K562 (cell line): Measurements from ENCODE around the gene ATP1A3. TPM values are rescaled to one million over a fixed set of nuclear protein-coding genes. Genes with fewer than 3 reads are reported as not detected.

Source experiments
- ATAC-seq: fragments of 200-7000 bp; cut with Tn5 transposase; 3 replicates; pipeline ENCODE4 v1.9.1; 2020; ENCODE audit warnings: moderate library complexity
- BruUV-seq: library from RNA; stranded (reverse); fragments of 400-500 nt; replicated peaks from 2 replicates; lab custom pipeline; 2021; lab: Mats Ljungman, UMichigan
- CTCF ChIA-PET: fragments of 300-600 bp; formaldehyde crosslinking; extraction: SDS; loops from one replicate; lab custom pipeline; 2021; ENCODE audit warnings: low intra/inter-chr PET ratio; lab: Yijun Ruan, JAX
- POLR2A ChIA-PET: fragments of 300-600, 350-650 bp; sonication (Branson Sonifier 250); formaldehyde crosslinking; extraction: SDS; loops from one replicate; lab custom pipeline; 2021; ENCODE audit warnings: antibody characterized with exemption, inconsistent platforms; lab: Yijun Ruan, JAX
- DNase-seq, 4 experiments: peaks; one replicate each; pipeline versions ENCODE4 v3.0.0 to v3.0.0-alpha.2; 2011 to 2018; ENCODE audit warnings: low spot score in 3 of 4, mixed read lengths in 3 of 4; ENCODE audit errors: extremely low read depth in 1 of 4
- FAIRE-seq: peaks from 2 replicates; lab custom pipeline; 2011; peaks lifted over from hg19 to GRCh38; lab: Jason Lieb, UNC
- H2AFZ ChIP-seq: 2 replicates; pipeline ENCODE4 v1.6.0; 2011; ENCODE audit warnings: low read depth, low read length, control low read depth, inconsistent platforms
- H3K27ac ChIP-seq: fragments of 200-600 bp; 3 replicates; pipeline ENCODE4 v1.8.0; 2011; ENCODE audit warnings: low read depth, mild to moderate bottlenecking, control low read depth, inconsistent platforms, low read length, moderate library complexity, mixed read lengths; ENCODE audit errors: extremely low read depth
- H3K27me3 ChIP-seq, 2 experiments: fragments of 300-600 bp in 1 of 2; 2 replicates in 1 of 2; 3 replicates in 1 of 2; pipeline versions ENCODE4 v1.6.0 to v1.8.0; 2011; ENCODE audit warnings: inconsistent platforms in 2 of 2, low read length in 2 of 2, mild to moderate bottlenecking in 1 of 2, mixed read lengths in 1 of 2, moderate library complexity in 1 of 2; ENCODE audit not compliant: control insufficient read depth in 2 of 2, insufficient read depth in 2 of 2
- H3K36me3 ChIP-seq: fragments of 300-600 bp; 3 replicates; pipeline ENCODE4 v1.8.0; 2011; ENCODE audit warnings: mild to moderate bottlenecking, low read length, inconsistent platforms; ENCODE audit not compliant: control insufficient read depth, insufficient read depth
- H3K4me1 ChIP-seq, 2 experiments: fragments of 200-600 bp in 1 of 2; replicated peaks in 1 of 2; 2 replicates in 1 of 2; 3 replicates in 1 of 2; pipeline versions ENCODE4 v1.5.1 to v1.8.0; 2011; ENCODE audit warnings: inconsistent platforms in 2 of 2, low read length in 2 of 2, mild to moderate bottlenecking in 1 of 2, mixed read lengths in 1 of 2, moderate library complexity in 1 of 2; ENCODE audit not compliant: control insufficient read depth in 2 of 2, insufficient read depth in 2 of 2
- H3K4me2 ChIP-seq: 2 replicates; pipeline ENCODE4 v1.6.1; 2011; ENCODE audit warnings: low read length, control low read depth, inconsistent platforms, mixed read lengths; ENCODE audit not compliant: insufficient read depth
- H3K4me3 ChIP-seq: fragments of 200-600 bp; sonication (generic), shearing (Covaris generic); 2 replicates; pipeline ENCODE4 v1.5.1; 2016; ENCODE audit warnings: control low read depth, inconsistent platforms
- H3K79me2 ChIP-seq: fragments of 200-600 bp; 3 replicates; pipeline ENCODE4 v1.8.0; 2011; ENCODE audit warnings: low read length, inconsistent platforms; ENCODE audit not compliant: control insufficient read depth, insufficient read depth
- H3K9ac ChIP-seq, 2 experiments: 2 replicates each; pipeline versions ENCODE4 v1.6.0 to v1.6.1; 2011; ENCODE audit warnings: low read depth in 2 of 2, low read length in 2 of 2, control low read depth in 1 of 2, inconsistent platforms in 1 of 2, mild to moderate bottlenecking in 1 of 2, mixed read lengths in 1 of 2; ENCODE audit not compliant: insufficient read depth in 1 of 2
- H3K9me1 ChIP-seq: one replicate; pipeline ENCODE4 v1.6.0; 2011; ENCODE audit warnings: inconsistent platforms, mild to moderate bottlenecking, low read length, moderate library complexity; ENCODE audit not compliant: control insufficient read depth, insufficient read depth
- H3K9me3 ChIP-seq: replicated peaks from 2 replicates; pipeline ENCODE4 v1.5.1; 2011; ENCODE audit warnings: low read depth, low read length, inconsistent platforms; ENCODE audit not compliant: control insufficient read depth, insufficient read depth
- H4K20me1 ChIP-seq: replicated peaks from 2 replicates; pipeline ENCODE4 v1.6.1; 2011; ENCODE audit warnings: low read length, inconsistent platforms, mixed read lengths; ENCODE audit not compliant: control insufficient read depth, insufficient read depth
- ATF2 ChIP-seq: sonication (generic); formaldehyde crosslinking; IDR thresholded peaks from 2 replicates; pipeline ENCODE4 v1.8.1; 2022; ENCODE audit warnings: missing genetic modification reagents
- BACH1 ChIP-seq: fragments of 200-800 bp; sonication (Bioruptor generic); IDR thresholded peaks from 2 replicates; pipeline ENCODE4 v1.6.1; 2016; ENCODE audit warnings: missing genetic modification characterization, missing compliant biosample characterization
- GABPA ChIP-seq: fragments of 200-800 bp; sonication (Bioruptor generic); conservative IDR thresholded peaks from 2 replicates; pipeline ENCODE4 v1.6.1; 2016; ENCODE audit warnings: low read depth, missing genetic modification characterization, missing compliant biosample characterization
- HNRNPK ChIP-seq: fragments of 200-400 bp; formaldehyde crosslinking; IDR thresholded peaks from one replicate; pipeline ENCODE4 v1.6.1; 2018; ENCODE audit warnings: mild to moderate bottlenecking, low read depth, low read length; ENCODE audit not compliant: poor library complexity, severe bottlenecking
- KLF1 ChIP-seq: fragments of 450-650 bp; IDR thresholded peaks from 2 replicates; pipeline ENCODE4 v1.6.1; 2016; ENCODE audit warnings: missing genetic modification characterization, missing compliant biosample characterization
- KLF10 ChIP-seq: fragments of 250-450 bp; sonication (Bioruptor Pico); IDR thresholded peaks from 2 replicates; pipeline ENCODE4 v1.6.1; 2021; ENCODE audit warnings: matching md5 sums
- NRF1 ChIP-seq, 2 experiments: fragments of 450-650 bp; IDR thresholded peaks in 1 of 2; conservative IDR thresholded peaks in 1 of 2; 2 replicates each; pipeline ENCODE4 v1.6.1; 2014; ENCODE audit warnings: mild to moderate bottlenecking in 2 of 2
- POLR3A ChIP-seq: IDR thresholded peaks from 2 replicates; pipeline ENCODE4 v1.6.1; 2011; ENCODE audit warnings: borderline replicate concordance, mild to moderate bottlenecking, moderate library complexity; ENCODE audit not compliant: insufficient read length, insufficient read depth; ENCODE audit errors: extremely low read depth
- SREBF1 ChIP-seq: fragments of 150-350 bp; IDR thresholded peaks from 2 replicates; pipeline ENCODE4 v1.6.1; 2014; ENCODE audit warnings: antibody characterized with exemption, low read depth, low read length, borderline replicate concordance
- ZNF318 ChIP-seq, 2 experiments: fragments of 450-650 bp; IDR thresholded peaks; 2 replicates each; pipeline ENCODE4 v1.6.1; 2016; ENCODE audit warnings: mild to moderate bottlenecking in 2 of 2, borderline replicate concordance in 1 of 2, low read depth in 1 of 2, moderate library complexity in 1 of 2
- WGBS: fragments of 100-300 bp; shearing (Covaris generic); methylation state at CpG from one replicate; pipeline ENCODE4 v1.1.6; 2016; ENCODE audit warnings: low coverage, mixed read lengths; ENCODE audit not compliant: insufficient coverage; ENCODE audit errors: missing lambda C conversion rate; 5-methylcytosine and 5-hydroxymethylcytosine counted together
- in situ Hi-C: fragments of 300-500 bp; cut with MboI; formaldehyde crosslinking; loops from 4 replicates; pipeline ENCODE4 v1.15.0; 2018; ENCODE audit warnings: inconsistent platforms, mixed read lengths
- intact Hi-C: fragments of 100-400 bp; cut with micrococcal nuclease; formaldehyde crosslinking; loops from 2 replicates; pipeline ENCODE4 v1.14.2; 2022
- polyA plus RNA-seq, 8 experiments: library from polyadenylated mRNA; depleted of rRNA in 4 of 8; stranded (reverse) in 5 of 8; unstranded in 3 of 8; fragments of >200 nt; fragmentation: Nextera tagmentation in 2 of 8; fragmentation: Illumina TruSeq in 1 of 8; extraction: Ambion mirVana in 2 of 8; extraction: Trizol in 1 of 8; gene quantifications; 2 replicates each; pipeline versions ENCODE4 v1.2.1 to v1.2.3, GENCODE V29; 2011 to 2014; ENCODE audit warnings: inconsistent platforms in 1 of 8, missing spikeins in 1 of 8
- total RNA-seq, 7 experiments: library from RNA; depleted of rRNA in 6 of 7; stranded (reverse); fragments of >200 nt in 6 of 7; fragmentation: Illumina TruSeq in 2 of 7; extraction: Trizol in 2 of 7; gene quantifications; 2 replicates each; pipeline versions ENCODE4 v1.2.1 to v1.2.3, GENCODE V29; 2011 to 2021; ENCODE audit warnings: low replicate concordance in 1 of 7

ATP1A3 gene
- total and polyA plus RNA-seq, 9 of the 15 experiments (the other 6 are each of a cell fraction or from before 2014, with no cell fraction given), result 0.03 to 1.0 (median 0.17) TPM; not detected in 3

GRCh38 chr19:41939861-41940730 lies 53.9 kb downstream of the ATP1A3 start:
- no peaks in the 10 kb centered on the region for H3K9me3 ChIP-seq
- intact Hi-C loops (no loop called here), in situ Hi-C loops (no loop called here)
- DNase-seq (peak; percentile 73 to 91 (median 89)), ATAC-seq (peak; percentile 83), FAIRE-seq (no peak)
- H3K4me2 ChIP-seq, result peak overlapping the region; percentile 77
- peak overlapping the region; percentile 58 for H3K4me3 ChIP-seq
- no peaks in the 10 kb centered on the region for H3K79me2 ChIP-seq
- BruUV-seq, result no TSS peak
- peaks cover 10 to 46% of the 10 kb centered on the region in 2 experiments; a peak in 3 of 5 replicates for H3K4me1 ChIP-seq
- peak overlapping the region; percentile 92 for H2AFZ ChIP-seq
- no peaks in the 10 kb centered on the region for H3K9me1 ChIP-seq
- H4K20me1 ChIP-seq, result 0 out of 2 replicates have a peak, but pooled peaks cover 3% of the 10 kb centered on the region
- peak overlapping the region; percentile 86; the same call in 2 of the 3 replicates for H3K27ac ChIP-seq
- no peaks in the 10 kb centered on the region for H3K36me3 ChIP-seq
- 16% methylated on average over 29 of the region's 83 CpGs for WGBS
- H3K9ac ChIP-seq, result peak overlapping the region; percentile 79 to 95
- POLR2A ChIA-PET, result interaction anchor here (0.6 kb wide), 2 partner anchors 23 to 80 kb away, joined by 3 read pairs; partner anchors contain the start of gene RPS19
- H3K27me3 ChIP-seq, result no peaks in the 10 kb centered on the region
- CTCF ChIA-PET, result interaction anchor here (0.6 kb wide), 1 partner anchor 12 kb away, joined by 4 read pairs; no protein-coding TSS in a partner anchor
- TF ChIP-seq KLF10 (no peak), ZNF318 (IDR thresholded peaks at IDR 0.05; ENCODE audit: borderline replicate concordance in 1 of 2, low read depth in 1 of 2) (no peak), SREBF1 (no peak), ATF2 (CRISPR knock-in tag) (no peak), POLR3A (no peak), BACH1 (no peak), GABPA (tag) (peak; percentile 59), KLF1 (tag) (no peak), NRF1 (conservative IDR thresholded peaks at IDR 0.05 in 1 of 2, IDR thresholded peaks at IDR 0.05 in 1 of 2) (no peak), HNRNPK (no peak)
